CD4-positive, alpha-beta T cell treated with Interferon alpha-2 for 1 hour (primary cell): ENCODE data around the gene RAPSN.

Source experiments
- DNase-seq, 2 donors: peaks; one replicate each; pipeline ENCODE4 v3.0.0-alpha.2; 2020 to 2022

Gene RAPSN

DNA sequence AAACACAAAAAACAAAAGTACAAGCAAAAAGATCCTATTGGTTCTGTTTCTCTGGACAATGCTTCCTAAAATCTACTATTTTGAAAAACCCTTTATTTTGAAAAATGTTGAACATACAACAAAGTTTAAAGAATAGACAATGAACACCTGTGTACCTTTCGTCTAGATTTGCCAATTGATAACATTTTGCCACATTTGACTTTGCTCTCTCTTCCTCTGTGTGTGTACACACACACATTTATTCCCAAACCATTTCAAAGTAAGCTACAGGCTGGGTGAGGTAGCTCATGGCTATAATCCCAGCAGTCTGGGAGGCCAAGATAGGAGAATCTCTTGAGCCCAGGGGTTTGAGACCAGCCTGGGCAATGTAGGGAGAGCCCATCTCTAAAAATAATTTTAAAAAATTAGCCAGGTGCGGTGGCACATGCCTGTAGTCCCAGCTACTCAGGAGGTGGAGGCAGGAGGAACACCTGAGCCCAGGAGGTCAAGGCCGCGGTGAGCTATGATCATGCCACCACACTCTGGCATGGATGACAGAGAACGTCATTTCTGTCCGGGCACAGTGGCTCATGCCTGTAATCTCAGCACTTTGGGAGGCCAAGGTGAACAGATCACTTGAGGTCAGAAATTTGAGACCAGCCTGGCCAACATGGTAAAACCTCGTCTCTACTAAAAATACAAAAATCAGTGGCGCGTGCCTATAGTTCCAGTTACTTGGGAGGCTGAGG lies 17.4 kb downstream of the RAPSN start:
- no peak for DNase-seq

DNA sequence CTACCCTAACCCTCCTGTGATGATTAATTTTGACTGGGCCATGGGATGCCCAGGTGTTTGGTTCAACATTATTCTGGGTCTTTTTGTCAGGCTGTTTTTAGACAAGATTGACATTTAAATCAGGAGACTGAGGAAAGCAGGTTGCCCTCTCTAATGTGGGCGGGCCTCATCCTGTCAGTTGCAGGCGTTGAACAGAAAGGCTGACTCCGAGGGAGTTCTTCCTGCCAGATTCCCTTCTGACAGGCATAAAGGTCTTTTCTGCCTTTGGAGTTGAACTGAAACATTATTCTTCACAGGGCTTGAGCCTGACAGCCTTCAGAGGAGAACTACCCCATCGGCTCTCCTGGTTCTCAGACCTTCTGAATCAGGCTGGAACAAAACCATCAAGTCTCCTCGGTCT lies 18.4 kb downstream of the RAPSN start:
- no peak for DNase-seq

DNA sequence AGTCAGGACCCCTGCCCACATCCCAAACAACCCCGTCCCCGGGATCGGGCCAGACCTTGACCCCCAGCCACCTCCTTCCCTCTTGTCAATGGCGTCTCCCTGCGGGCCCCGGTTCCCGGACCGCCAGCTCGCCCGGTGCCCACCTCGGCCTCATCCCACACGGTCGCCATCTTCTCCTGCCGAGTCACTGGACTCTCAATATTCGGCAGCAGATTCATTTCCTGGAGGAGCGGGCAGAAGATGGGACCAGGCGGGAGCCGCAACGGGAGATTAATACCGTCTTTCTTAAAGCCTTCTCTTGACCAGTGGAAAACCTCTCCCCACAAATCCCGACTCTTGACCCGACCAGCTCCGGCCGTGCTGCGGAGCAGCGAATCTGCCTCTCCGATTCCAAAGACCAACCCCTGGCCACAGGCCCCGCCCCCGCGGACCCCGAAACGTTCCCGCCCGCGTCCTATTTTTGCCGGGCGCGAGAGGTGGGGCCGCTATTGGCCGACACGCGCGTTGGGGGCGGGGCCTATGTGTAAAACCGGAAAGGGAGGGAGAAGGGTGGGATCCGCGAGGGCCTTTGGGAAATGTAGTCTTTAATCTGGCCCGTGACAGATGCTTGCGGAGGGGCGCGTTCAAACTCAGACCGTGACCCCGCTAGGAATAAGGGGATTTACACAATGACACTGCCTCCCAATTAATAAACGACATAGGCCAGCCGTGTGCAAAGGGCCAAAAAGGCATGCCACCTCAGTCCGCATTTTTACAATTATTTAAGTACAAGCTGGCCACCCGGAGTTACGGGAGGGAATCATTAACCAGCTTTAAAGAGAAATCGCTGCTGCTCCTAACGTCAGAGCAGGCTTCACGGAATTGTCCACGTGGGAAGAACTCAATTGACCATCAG lies 22.6 kb downstream of the RAPSN start, which contains the start of gene PSMC3:
TSS of gene PSMC3 (minus strand) at position 378 of the 895 bp plus-strand sequence. CDS start at position 218, 160 bp downstream.
- peak; percentile 97 to 98 for DNase-seq

DNA sequence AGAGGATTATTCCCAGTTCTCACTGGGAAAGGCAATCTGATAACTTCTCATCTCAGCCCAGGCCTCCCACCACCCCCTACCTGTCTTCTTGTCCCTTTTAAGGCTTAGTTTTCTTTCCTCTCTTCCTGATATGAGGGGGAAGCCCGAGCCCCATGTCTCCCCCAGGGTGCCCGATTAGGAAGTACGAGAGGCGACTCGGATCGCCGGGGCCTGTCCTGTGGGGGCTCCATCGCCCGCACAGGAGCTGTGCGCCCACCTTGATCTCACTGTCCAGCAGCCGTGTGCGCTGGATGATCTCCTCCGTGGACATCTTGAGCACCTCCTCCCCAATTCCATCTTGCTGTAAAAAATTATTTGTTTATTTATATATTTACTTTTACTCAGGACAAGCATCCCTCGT lies 23.3 kb downstream of the RAPSN start:
- no peak for DNase-seq

DNA sequence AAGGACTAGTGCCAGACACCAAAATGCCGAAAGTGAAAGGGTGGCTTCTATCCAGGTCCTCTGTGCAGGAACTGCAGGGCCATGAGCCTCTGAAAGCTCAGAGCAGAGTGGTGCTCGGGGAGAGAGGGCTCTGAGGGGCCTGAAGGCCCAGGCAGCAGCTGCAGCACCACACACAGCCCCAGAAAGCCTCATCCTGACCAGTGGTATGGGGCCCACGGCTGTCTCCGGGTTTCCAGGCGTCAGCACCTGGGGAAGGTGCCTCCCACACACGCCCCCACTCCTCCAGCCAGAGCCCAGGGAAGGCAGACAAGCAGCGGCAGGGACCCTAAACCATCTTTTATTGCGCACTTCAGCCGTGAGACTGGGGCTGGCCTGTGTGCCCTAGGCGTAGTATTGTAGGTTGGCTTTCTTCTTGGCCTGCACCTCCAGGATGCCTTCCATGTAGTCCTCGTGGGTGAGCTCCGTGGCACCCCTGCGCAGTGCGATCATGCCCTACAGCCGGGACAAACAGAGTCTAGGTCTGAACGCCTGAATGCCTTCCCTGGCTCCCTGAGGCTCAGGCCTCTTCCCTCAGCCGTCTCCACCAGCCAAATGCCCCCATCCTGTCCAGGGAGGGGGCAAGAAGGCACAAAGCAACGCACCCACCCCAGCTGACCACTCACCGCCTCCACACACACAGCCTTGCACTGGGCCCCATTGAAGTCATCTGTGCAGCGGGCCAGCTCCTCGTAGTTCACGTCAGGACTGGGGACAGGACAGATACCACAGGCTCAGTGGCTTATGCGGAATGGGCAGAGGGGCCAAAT lies 30.3 kb downstream of the RAPSN start:
- no peak for DNase-seq

DNA sequence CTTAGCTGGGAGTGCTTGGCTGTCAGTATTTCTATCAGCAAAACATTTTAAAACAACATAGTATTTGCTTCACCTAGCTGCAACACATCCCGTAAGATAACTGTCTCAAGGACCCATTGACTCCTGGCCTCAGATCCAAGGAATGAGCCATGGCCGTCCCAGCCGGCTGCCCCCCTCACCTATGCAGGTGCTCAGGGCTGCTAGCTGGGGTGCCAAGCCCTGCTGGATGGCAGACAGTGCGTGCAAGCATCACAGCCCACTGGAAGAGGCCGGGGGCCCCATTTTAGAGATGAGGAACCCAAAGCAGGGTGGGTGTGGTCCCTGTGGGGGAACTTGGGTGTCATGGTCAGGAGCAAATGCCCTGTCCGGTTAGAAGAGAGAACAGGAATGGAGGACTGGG lies 31.2 kb downstream of the RAPSN start:
- no peak for DNase-seq

DNA sequence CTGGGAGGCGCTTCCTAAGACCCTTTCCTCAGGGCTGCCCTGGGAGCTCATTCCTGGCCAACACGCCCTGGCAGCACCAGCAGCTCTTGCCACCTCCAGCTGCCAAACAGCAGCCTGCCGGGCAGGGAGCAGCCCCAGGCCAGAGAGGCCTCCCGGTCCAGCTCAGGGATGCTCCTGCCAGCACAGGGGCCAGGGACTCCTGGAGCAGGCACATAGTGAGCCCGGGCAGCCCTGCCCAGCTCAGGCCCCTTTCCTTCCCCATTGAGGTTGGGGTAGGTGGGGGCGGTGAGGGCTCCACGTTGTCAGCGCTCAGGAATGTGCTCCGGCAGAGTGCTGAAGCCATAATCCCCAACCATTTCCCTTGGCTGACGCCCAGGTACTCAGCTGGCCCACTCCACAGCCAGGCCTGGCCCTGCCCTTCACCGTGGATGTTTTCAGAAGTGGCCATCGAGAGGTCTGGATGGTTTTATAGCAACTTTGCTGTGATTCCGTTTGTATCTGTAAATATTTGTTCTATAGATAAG lies 32.9 kb downstream of the RAPSN start:
- DNase-seq = no peak

DNA sequence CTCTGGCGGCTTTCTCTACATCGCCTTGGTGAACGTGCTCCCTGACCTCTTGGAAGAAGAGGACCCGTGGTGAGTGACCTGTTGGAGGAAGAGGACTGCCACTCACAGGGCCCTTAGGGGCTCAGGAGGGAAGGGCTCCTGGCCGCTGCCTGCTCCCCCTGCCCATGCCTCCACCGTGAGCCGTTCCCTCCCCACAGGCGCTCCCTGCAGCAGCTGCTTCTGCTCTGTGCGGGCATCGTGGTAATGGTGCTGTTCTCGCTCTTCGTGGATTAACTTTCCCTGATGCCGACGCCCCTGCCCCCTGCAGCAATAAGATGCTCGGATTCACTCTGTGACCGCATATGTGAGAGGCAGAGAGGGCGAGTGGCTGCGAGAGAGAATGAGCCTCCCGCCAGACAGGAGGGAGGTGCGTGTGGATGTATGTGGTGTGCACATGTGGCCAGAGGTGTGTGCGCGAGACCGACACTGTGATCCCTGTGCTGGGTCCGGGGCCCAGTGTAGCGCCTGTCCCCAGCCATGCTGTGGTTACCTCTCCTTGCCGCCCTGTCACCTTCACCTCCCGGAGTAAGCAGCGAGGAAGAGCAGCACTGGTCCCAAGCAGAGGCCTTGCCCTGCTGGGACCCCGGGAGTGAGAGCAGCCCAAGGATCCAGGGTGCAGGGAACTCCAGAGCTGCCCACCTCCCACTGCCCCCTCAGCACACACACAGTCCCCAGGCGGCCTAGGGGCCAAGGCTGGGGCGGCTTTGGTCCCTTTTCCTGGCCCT lies 33.7 kb downstream of the RAPSN start:
- no peak for DNase-seq

DNA sequence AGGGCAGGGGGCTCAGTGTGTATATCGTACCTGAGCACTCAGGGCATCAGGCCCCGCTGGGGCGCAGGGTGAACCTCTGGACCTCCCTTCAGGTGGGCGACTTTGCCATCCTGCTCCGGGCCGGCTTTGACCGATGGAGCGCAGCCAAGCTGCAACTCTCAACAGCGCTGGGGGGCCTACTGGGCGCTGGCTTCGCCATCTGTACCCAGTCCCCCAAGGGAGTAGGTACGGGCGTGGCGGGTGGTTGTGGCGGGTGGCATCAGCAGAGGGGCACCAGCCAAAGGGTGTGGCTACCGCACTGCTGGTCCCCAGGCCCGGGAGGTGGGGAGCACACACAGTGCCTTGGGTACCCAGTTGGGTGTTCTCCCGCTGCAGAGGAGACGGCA lies 34.3 kb downstream of the RAPSN start:
- no peak for DNase-seq

DNA sequence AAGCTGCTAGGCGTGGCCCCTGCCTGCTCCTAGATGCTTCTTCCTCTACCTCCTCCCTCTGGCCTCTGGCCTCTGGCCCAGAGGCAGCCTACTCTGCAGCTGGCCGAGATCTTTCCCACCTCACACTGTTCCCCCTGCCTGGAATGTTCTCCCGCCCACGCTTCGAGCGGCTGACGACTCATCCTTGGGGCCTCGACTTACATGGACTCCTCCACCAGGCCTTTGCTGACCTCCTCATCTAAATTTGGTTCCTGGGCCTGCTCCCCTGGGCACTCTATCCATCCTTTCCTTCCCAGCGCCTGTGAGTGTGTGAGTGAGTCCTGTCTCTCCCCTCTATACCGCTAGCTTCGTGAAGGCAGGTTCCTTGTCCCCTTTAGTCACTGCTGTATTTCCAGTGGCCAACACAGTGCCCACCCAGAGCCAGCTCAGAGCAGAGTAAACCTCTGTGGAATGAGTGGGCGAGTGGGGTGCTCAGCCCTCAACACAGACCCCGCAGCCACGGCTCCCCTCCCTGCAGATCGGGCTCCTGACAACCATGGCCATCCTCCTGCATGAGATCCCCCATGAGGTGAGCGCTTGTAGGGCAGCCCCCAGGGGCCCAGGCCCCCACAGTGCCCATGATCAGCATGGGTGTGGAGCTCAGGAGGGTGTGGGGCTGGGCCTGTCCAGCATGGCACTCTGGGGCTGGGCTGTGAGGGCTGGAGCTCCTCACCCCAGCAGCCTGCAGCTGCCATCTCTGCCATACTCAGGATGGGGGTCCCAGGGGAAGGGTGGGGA lies 34.8 kb downstream of the RAPSN start:
- no peak for DNase-seq

DNA sequence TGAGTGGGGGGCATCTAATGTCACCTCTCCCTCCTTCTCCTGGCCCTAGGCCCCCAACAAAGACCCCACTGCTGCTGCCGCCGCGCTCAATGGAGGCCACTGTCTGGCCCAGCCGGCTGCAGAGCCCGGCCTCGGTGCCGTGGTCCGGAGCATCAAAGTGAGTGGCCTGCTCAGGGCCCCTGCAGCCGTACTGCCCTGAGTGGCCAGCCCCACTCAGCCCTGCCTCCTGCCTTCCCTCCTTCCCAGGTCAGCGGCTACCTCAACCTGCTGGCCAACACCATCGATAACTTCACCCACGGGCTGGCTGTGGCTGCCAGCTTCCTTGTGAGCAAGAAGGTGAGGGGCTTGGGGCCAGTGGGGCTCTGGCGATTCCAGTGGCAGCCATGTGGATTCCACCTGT lies 35.6 kb downstream of the RAPSN start:
- DNase-seq = no peak

DNA sequence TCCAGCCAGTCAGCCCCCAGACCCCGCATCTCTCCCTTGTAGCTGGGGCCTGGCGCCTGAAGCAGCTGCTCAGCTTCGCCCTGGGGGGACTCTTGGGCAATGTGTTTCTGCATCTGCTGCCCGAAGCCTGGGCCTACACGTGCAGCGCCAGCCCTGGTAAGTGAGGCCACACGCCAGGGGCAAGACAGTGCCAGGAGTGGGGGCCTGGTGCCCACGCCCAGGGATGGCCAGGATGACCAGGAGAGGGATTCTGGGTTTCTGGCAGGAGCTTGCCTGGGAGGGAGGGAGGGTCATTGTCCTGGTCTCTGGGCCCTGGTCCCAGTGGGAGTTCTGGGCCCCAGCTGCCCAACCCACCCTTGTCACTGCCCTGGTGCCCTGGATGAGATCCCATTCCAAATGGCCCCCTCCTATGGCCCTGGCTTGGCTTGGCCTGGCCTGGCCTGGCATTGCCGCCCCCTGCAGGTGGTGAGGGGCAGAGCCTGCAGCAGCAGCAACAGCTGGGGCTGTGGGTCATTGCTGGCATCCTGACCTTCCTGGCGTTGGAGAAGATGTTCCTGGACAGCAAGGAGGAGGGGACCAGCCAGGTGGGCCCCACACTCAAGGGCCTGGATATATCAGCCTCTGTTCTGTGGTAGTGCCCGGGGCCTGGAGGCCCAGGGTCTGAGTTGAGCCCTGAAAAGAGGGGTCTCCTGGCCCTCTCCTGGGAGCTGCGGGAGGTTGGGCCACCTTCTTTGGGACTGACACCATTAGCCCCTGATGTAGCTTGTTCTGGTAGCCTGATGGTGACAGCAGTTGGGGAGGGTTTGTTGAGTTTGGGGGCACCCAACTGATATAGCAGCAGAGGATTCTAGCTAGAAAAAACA lies 36.8 kb downstream of the RAPSN start:
- peak; percentile 57 to 64 for DNase-seq

DNA sequence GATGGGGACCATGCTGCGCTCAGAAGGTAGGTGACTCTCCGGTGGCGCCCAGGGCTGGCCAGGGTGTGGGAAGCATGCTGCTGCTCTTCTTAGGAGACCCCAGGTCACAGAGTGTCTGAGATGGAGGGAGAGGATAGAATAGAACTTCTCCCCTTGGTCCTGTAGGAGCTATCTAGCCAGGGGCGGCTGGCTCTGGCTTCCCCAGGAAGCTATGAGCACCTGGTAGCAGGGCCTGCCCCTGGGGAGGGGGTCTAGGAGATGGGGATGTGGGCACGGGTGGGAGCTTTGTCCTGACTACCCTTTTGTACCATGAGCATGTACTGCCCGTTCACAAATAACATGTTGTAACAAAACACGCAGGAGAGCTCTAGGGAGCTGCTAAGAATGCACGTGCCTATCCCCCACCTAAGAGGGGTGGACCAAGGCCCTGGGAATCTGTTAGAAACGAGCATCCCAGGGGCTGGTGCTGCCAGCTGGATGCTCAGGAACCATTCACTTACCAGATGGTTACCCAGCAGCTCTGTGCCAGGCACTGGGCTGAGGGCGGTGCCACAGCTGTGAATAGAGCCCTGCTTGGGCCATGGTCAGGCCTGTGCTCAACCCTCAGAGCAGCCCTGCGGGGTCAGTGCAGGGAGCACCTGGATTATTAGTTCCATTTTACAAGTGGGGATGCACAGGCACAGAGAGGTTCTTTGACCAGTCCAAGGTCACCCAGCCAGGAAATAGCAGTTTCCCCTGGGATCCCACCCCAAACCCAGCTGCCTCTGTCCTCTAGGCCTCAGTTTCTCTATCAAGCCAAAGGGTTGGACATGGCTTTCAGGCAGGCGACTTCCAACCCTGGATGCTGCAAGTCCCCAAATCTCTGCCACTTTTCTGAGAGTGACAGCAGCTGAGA lies 38.3 kb downstream of the RAPSN start:
- no peak for DNase-seq

DNA sequence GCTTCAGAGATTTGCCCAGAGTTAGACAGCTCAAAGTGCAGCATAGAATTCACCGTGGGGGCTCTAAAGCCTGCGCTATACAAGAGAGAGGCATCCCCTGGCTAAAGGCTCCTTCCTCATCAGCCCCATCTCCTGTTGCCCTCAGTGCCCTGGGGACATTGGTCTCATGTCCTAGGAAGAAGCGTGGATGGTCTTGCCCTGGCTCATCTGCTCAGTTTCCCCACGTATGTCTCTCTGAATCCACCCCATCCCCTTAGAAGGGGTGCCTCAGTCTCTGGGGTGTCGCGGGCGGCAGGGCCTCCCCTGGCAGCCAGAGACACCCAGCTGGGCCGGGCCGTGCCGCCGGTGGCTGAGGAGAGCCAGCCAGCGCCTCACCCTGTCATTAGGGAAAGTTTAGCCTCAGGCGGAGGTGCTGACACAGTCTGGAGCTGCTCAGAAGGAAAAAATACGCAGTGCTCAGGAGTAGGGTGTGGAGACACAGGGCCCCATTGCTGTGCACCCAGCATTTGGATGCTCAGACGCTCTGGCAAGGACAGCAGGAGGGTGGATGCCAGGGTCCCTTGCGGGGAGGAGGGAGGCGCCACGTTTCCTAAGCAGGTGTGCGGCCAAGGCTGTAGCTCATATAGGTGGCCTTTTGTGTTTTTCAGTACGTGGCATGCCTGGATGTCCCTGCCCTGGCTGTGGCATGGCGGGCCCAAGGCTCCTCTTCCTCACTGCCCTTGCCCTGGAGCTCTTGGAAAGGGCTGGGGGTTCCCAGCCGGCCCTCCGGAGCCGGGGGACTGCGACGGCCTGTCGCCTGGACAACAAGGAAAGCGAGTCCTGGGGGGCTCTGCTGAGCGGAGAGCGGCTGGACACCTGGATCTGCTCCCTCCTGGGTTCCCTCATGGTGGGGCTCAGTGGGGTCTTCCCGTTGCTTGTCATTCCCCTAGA lies 39.2 kb downstream of the RAPSN start:
- DNase-seq = no peak

DNA sequence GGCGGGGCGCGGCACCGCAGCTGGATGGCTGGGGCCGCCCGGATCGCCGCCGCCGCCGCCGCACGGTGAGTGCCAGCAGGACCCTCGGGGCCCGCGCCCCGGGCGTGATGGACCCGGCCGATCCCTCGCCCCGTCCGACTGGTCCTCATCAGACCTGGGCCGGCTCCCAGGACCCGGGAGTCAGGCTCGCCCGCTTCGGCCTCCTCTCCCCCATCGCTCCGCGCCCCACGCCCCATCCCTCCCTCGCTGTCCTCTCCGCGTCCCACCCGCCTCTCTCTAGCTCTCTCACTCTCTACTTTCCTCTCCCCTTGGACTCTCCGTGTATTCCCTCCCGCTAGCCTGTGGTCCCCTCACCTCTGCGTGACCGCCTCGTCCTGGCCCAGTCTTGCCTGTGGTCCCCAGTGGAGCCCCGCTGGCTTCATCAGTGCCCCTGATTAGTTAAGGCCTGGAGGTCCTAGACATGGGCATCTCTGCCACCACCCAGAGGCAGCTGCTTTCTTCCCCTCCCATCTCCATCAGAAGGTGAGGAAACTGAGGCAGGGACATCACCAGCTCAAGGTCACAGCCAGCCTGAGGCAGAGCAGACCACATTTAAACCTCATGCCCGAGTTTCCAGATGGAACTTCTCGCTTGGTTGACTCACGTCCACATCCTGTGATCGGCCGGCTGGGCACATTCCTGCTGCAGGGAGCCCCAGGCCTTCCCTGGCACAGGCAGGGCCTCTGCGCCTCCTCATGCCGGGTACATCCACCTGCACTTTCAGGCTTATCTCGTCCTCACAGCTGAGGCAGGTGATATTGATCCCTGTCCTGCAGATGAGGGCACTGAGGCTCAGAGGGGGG lies 40.1 kb downstream of the RAPSN start:
- no peak for DNase-seq

DNA sequence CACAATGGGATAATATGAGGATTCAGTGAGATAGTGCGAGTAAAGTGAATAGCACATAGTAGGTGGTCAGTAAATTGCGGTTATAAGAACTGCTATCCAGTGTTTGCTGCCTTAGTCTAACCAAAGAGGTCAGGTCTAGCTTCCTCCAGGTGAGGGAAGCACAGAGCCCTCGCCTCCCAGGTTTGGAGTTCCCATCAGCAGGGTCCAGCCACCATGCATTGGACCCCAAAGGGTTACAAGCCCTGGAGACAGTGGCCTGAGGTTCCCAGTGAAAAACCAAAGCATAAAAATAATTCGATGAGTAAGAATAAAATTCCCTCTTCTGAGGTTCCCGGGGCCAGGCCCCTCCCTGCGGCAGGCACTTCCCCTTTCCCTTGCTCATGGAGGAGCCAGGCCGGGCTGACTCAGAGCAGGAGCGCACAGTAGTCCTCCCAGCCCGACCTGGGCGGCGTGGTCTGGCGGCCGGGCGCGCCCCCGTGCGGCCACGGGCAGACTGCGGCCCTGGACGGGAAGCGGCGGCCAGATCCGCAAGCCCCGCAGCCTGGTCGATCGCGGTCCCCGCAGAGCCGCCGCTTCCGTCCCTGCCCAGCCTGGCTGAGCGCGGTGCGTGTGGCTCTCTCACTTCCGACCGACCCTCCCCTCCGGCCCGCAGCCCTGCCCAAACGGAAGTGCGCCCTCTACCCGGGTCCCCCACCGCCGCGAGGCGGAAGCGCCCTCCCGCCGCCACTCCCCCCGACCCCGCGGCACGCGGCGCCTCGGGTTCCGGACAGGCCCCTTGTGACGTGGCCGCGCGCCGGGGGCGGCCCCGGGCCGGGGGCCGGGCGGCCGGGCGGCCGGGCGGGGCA lies 41.0 kb downstream of the RAPSN start, which contains the start of gene SLC39A13:
TSS of gene SLC39A13 (plus strand) at position 845 of the 845 bp plus-strand sequence. CDS start 1,505 bp downstream, outside the sequence.
- peak; percentile 91 to 95 for DNase-seq
